Activated naive CD8-positive, alpha-beta T cell treated with anti-CD3 and anti-CD28 coated beads, Interleukin-2, amount 50 U/mL, for 24 hours (primary cell): Measurements from ENCODE around the gene AJUBA.

Experiments used
- ATAC-seq: fragments of 150-1000 bp; cut with Tn5 transposase; one replicate; pipeline ENCODE4 v1.10.0; 2021
- DNase-seq: peaks from one replicate; pipeline ENCODE4 v3.0.0; 2021
- H3K27ac Mint-ChIP-seq: one replicate; pipeline ENCODE4 v1.8.0; 2021; ENCODE audit warnings: mild to moderate bottlenecking, mixed read lengths
- H3K27me3 Mint-ChIP-seq: one replicate; pipeline ENCODE4 v1.8.0; 2021; ENCODE audit warnings: mixed read lengths
- H3K36me3 Mint-ChIP-seq: one replicate; pipeline ENCODE4 v1.8.0; 2021; ENCODE audit warnings: low read depth, mixed read lengths
- H3K4me1 Mint-ChIP-seq: one replicate; pipeline ENCODE4 v1.8.0; 2021; ENCODE audit warnings: mixed read lengths
- H3K4me3 Mint-ChIP-seq: one replicate; pipeline ENCODE4 v1.8.0; 2021; ENCODE audit warnings: mild to moderate bottlenecking, moderate library complexity, mixed read lengths
- H3K9me3 Mint-ChIP-seq: one replicate; pipeline ENCODE4 v1.8.0; 2021; ENCODE audit warnings: mixed read lengths

The AJUBA gene

GRCh38 chr14:22982477-22983245, at the start of gene AJUBA:
AJUBA (minus strand) TSS chr14:22982551; CDS start chr14:22982266, 285 bp downstream.
- Mint-ChIP-seq H3K36me3 (no peaks in the 10 kb centered on the region), H3K27me3 (peaks cover 9% of the 10 kb centered on the region), H3K27ac (no peak within 1 kb of the TSS), H3K4me1 (peaks cover 6% of the 10 kb centered on the region), H3K9me3 (no peaks in the 10 kb centered on the region), H3K4me3 (no peak within 1 kb of the TSS)
- peak; percentile 76 for ATAC-seq
- DNase-seq = peak; percentile 80

GRCh38 chr14:23030936-23031335, 48.6 kb upstream of the AJUBA start:
- no peak for DNase-seq
- Mint-ChIP-seq H3K27me3 (no peaks in the 10 kb centered on the region), H3K4me1 (peaks cover 56% of the 10 kb centered on the region), H3K9me3 (no peaks in the 10 kb centered on the region), H3K27ac (no peak overlapping the region), H3K36me3 (peaks cover 51% of the 10 kb centered on the region), H3K4me3 (no peak overlapping the region)
- ATAC-seq = no peak

- Mint-ChIP-seq H3K27ac (peak overlapping the region; percentile 77), H3K9me3 (no peaks in the 10 kb centered on the region), H3K27me3 (no peaks in the 10 kb centered on the region), H3K4me3 (peak overlapping the region; percentile 37), H3K36me3 (peaks cover 65% of the 10 kb centered on the region), H3K4me1 (peaks cover 59% of the 10 kb centered on the region)
- DNase-seq (no peak), ATAC-seq (no peak)
Observed at GRCh38 chr14:23028799-23029198, 46.4 kb upstream of the AJUBA start.

- H3K36me3 Mint-ChIP-seq = peaks cover 44% of the 10 kb centered on the region
Observed at GRCh38 chr14:23025151-23025814, 42.9 kb upstream of the AJUBA start.

GRCh38 chr14:23024612-23025075, 42.3 kb upstream of the AJUBA start:
- peaks cover 55% of the 10 kb centered on the region for H3K4me1 Mint-ChIP-seq
- peak; percentile 38 for ATAC-seq
- H3K36me3 Mint-ChIP-seq = peaks cover 44% of the 10 kb centered on the region

More at GRCh38 chr14:23025151-23025814, 42.9 kb upstream of the AJUBA start:
- DNase-seq (peak; percentile 11), ATAC-seq (peak; percentile 68)
- peak overlapping the region; percentile 10 for H3K4me3 Mint-ChIP-seq
- H3K9me3 Mint-ChIP-seq = no peaks in the 10 kb centered on the region
- peaks cover 55% of the 10 kb centered on the region for H3K4me1 Mint-ChIP-seq
- peak overlapping the region; percentile 81 for H3K27ac Mint-ChIP-seq
- H3K27me3 Mint-ChIP-seq = no peaks in the 10 kb centered on the region

GRCh38 chr14:23023795-23024152, 41.4 kb upstream of the AJUBA start:
- Mint-ChIP-seq H3K36me3 (peaks cover 36% of the 10 kb centered on the region), H3K4me1 (peaks cover 46% of the 10 kb centered on the region), H3K4me3 (no peak overlapping the region), H3K27me3 (no peaks in the 10 kb centered on the region), H3K27ac (no peak overlapping the region), H3K9me3 (no peaks in the 10 kb centered on the region)
- DNase-seq = no peak
- no peak for ATAC-seq

More at GRCh38 chr14:23024612-23025075, 42.3 kb upstream of the AJUBA start:
- no peaks in the 10 kb centered on the region for H3K27me3 Mint-ChIP-seq
- no peak for DNase-seq
- peak overlapping the region; percentile 81 for H3K27ac Mint-ChIP-seq
- no peaks in the 10 kb centered on the region for H3K9me3 Mint-ChIP-seq
- H3K4me3 Mint-ChIP-seq = no peak overlapping the region

GRCh38 chr14:23023022-23023794, 40.9 kb upstream of the AJUBA start:
- H3K36me3 Mint-ChIP-seq = peaks cover 33% of the 10 kb centered on the region
- no peak overlapping the region for H3K4me3 Mint-ChIP-seq
- ATAC-seq (no peak), DNase-seq (no peak)
- peaks cover 43% of the 10 kb centered on the region for H3K4me1 Mint-ChIP-seq
- H3K9me3 Mint-ChIP-seq = no peaks in the 10 kb centered on the region
- H3K27ac Mint-ChIP-seq = peak overlapping the region; percentile 37
- H3K27me3 Mint-ChIP-seq = no peaks in the 10 kb centered on the region

GRCh38 chr14:23021889-23022442, 39.6 kb upstream of the AJUBA start:
- Mint-ChIP-seq H3K36me3 (peaks cover 28% of the 10 kb centered on the region), H3K9me3 (no peaks in the 10 kb centered on the region), H3K27me3 (no peaks in the 10 kb centered on the region), H3K27ac (no peak overlapping the region), H3K4me1 (peaks cover 38% of the 10 kb centered on the region), H3K4me3 (no peak overlapping the region)
- no peak for DNase-seq
- no peak for ATAC-seq

- ATAC-seq = no peak
- no peak overlapping the region for H3K4me3 Mint-ChIP-seq
Observed at GRCh38 chr14:23021434-23021833, 39.1 kb upstream of the AJUBA start.

GRCh38 chr14:23020143-23021128, 38.1 kb upstream of the AJUBA start:
- ATAC-seq = peak; percentile 45
- Mint-ChIP-seq H3K36me3 (peaks cover 18% of the 10 kb centered on the region), H3K9me3 (no peaks in the 10 kb centered on the region), H3K27me3 (no peaks in the 10 kb centered on the region), H3K27ac (no peak overlapping the region), H3K4me1 (peaks cover 32% of the 10 kb centered on the region), H3K4me3 (no peak overlapping the region)
- DNase-seq = no peak

More at GRCh38 chr14:23021434-23021833, 39.1 kb upstream of the AJUBA start:
- H3K4me1 Mint-ChIP-seq = peaks cover 38% of the 10 kb centered on the region
- no peak for DNase-seq
- no peaks in the 10 kb centered on the region for H3K27me3 Mint-ChIP-seq
- H3K36me3 Mint-ChIP-seq = peaks cover 28% of the 10 kb centered on the region
- no peak overlapping the region for H3K27ac Mint-ChIP-seq
- no peaks in the 10 kb centered on the region for H3K9me3 Mint-ChIP-seq

GRCh38 chr14:23018107-23018506, 35.8 kb upstream of the AJUBA start:
- DNase-seq (no peak), ATAC-seq (no peak)
- Mint-ChIP-seq H3K4me3 (no peak overlapping the region), H3K36me3 (peaks cover 4% of the 10 kb centered on the region), H3K27me3 (no peaks in the 10 kb centered on the region), H3K27ac (no peak overlapping the region), H3K4me1 (peaks cover 13% of the 10 kb centered on the region), H3K9me3 (no peaks in the 10 kb centered on the region)

GRCh38 chr14:23017091-23017490, 34.7 kb upstream of the AJUBA start:
- H3K4me1 Mint-ChIP-seq = peaks cover 7% of the 10 kb centered on the region
- H3K27me3 Mint-ChIP-seq = no peaks in the 10 kb centered on the region
- no peak for DNase-seq
- H3K27ac Mint-ChIP-seq = no peak overlapping the region
- ATAC-seq = no peak
- peaks cover 4% of the 10 kb centered on the region for H3K36me3 Mint-ChIP-seq
- H3K9me3 Mint-ChIP-seq = no peaks in the 10 kb centered on the region
- H3K4me3 Mint-ChIP-seq = no peak overlapping the region

GRCh38 chr14:23015618-23016017, 33.3 kb upstream of the AJUBA start:
- Mint-ChIP-seq H3K4me3 (no peak overlapping the region), H3K36me3 (no peaks in the 10 kb centered on the region), H3K27me3 (no peaks in the 10 kb centered on the region), H3K9me3 (no peaks in the 10 kb centered on the region), H3K4me1 (peaks cover 6% of the 10 kb centered on the region), H3K27ac (no peak overlapping the region)
- DNase-seq = no peak
- ATAC-seq = no peak
